WTC11 (cell line): ENCODE measurements around the gene SH3GL2. TPM values are rescaled to one million over a fixed set of nuclear protein-coding genes. Genes with fewer than 3 reads are reported as not detected.

ENCODE experiments used
- ATAC-seq: fragments of 200-7000 bp; cut with Tn5 transposase; 2 replicates; pipeline ENCODE4 v1.10.0; 2021; ENCODE audit warnings: mild to moderate bottlenecking, moderate library complexity
- CTCF ChIA-PET: fragments of 300-600 bp; sonication (Branson Sonifier 250); formaldehyde crosslinking; loops from one replicate; lab custom pipeline; 2021; ENCODE audit warnings: antibody characterized with exemption; lab: Charles Lee
- POLR2A ChIA-PET: fragments of 350-600 bp; sonication (Branson Sonifier 250); formaldehyde crosslinking; loops from one replicate; lab custom pipeline; 2021; ENCODE audit warnings: antibody characterized with exemption; lab: Charles Lee
- DNase-seq: peaks from one replicate; pipeline ENCODE4 v3.0.0; 2021; ENCODE audit warnings: low spot score
- H3K27ac Mint-ChIP-seq: 2 replicates; pipeline ENCODE4 v1.8.0; 2021; ENCODE audit warnings: mixed read lengths
- H3K27me3 Mint-ChIP-seq: 2 replicates; pipeline ENCODE4 v1.8.0; 2021; ENCODE audit warnings: low read depth, mild to moderate bottlenecking, moderate library complexity, mixed read lengths
- H3K36me3 Mint-ChIP-seq: 2 replicates; pipeline ENCODE4 v1.8.0; 2021; ENCODE audit warnings: mixed read lengths
- H3K4me1 Mint-ChIP-seq: 2 replicates; pipeline ENCODE4 v1.8.0; 2022; ENCODE audit warnings: mixed read lengths
- H3K4me3 Mint-ChIP-seq: 2 replicates; pipeline ENCODE4 v1.8.0; 2021; ENCODE audit warnings: mild to moderate bottlenecking, moderate library complexity, mixed read lengths
- H3K9me3 Mint-ChIP-seq: 2 replicates; pipeline ENCODE4 v1.8.0; 2021; ENCODE audit warnings: mixed read lengths
- ELF4 ChIP-seq: sonication (generic); formaldehyde crosslinking; IDR thresholded peaks from 2 replicates; pipeline ENCODE4 v1.8.1; 2022; ENCODE audit warnings: low read depth, mild to moderate bottlenecking, moderate library complexity, missing genetic modification reagents
- ETV6 ChIP-seq: sonication (generic); formaldehyde crosslinking; IDR thresholded peaks from 2 replicates; pipeline ENCODE4 v1.8.1; 2022; ENCODE audit warnings: mild to moderate bottlenecking, missing genetic modification reagents
- GTF2I ChIP-seq: fragments of 250-450 bp; sonication (Bioruptor Pico); conservative IDR thresholded peaks from 2 replicates; pipeline ENCODE4 v1.4.0; 2021; ENCODE audit warnings: mild to moderate bottlenecking
- JAZF1 ChIP-seq: fragments of 250-450 bp; sonication (Bioruptor Pico); IDR thresholded peaks from 2 replicates; pipeline ENCODE4 v1.9.0; 2021; ENCODE audit warnings: moderate library complexity, mild to moderate bottlenecking, inconsistent platforms
- MAX ChIP-seq: sonication (generic); formaldehyde crosslinking; IDR thresholded peaks from 2 replicates; pipeline ENCODE4 v1.8.0; 2022; ENCODE audit warnings: mild to moderate bottlenecking, missing genetic modification reagents
- OVOL2 ChIP-seq: fragments of 250-450 bp; sonication (Bioruptor Pico); IDR thresholded peaks from 2 replicates; pipeline ENCODE4 v1.9.0; 2021; ENCODE audit warnings: mild to moderate bottlenecking, borderline replicate concordance
- RELA ChIP-seq: sonication (generic); formaldehyde crosslinking; IDR thresholded peaks from 2 replicates; pipeline ENCODE4 v1.8.1; 2022; ENCODE audit warnings: missing genetic modification reagents, mild to moderate bottlenecking, borderline replicate concordance
- TP53 ChIP-seq: sonication (generic); formaldehyde crosslinking; IDR thresholded peaks from 2 replicates; pipeline ENCODE4 v1.8.1; 2023; ENCODE audit warnings: mild to moderate bottlenecking, missing genetic modification reagents
- ZBTB43 ChIP-seq: sonication (generic); formaldehyde crosslinking; IDR thresholded peaks from 2 replicates; pipeline ENCODE4 v1.8.1; 2023; ENCODE audit warnings: mild to moderate bottlenecking, missing genetic modification reagents
- ZNF263 ChIP-seq: sonication (generic); formaldehyde crosslinking; IDR thresholded peaks from 2 replicates; pipeline ENCODE4 v1.8.1; 2022; ENCODE audit warnings: low read depth, mild to moderate bottlenecking, moderate library complexity, missing genetic modification reagents
- ZNF281 ChIP-seq: sonication (generic); formaldehyde crosslinking; IDR thresholded peaks from 2 replicates; pipeline ENCODE4 v1.8.0; 2023; ENCODE audit warnings: mild to moderate bottlenecking, missing genetic modification reagents
- ZNF423 ChIP-seq: fragments of 250-450 bp; sonication (Bioruptor Pico); IDR thresholded peaks from 2 replicates; pipeline ENCODE4 v2.1.2; 2022; ENCODE audit warnings: mild to moderate bottlenecking, moderate library complexity
- ZNF671 ChIP-seq: fragments of 250-450 bp; sonication (Bioruptor Pico); IDR thresholded peaks from 2 replicates; pipeline ENCODE4 v1.8.0; 2021; ENCODE audit warnings: mild to moderate bottlenecking
- total RNA-seq: library from RNA; stranded (reverse); gene quantifications from 3 replicates; pipeline ENCODE4 v1.2.3, GENCODE V29; 2021
- TF ChIP-seq, protein P1 (sequence below): sonication (generic); formaldehyde crosslinking; IDR thresholded peaks from 2 replicates; pipeline ENCODE4 v1.8.1; 2023; ENCODE audit warnings: mild to moderate bottlenecking, missing genetic modification reagents, borderline replicate concordance
- TF ChIP-seq, protein P2 (sequence below): sonication (generic); formaldehyde crosslinking; conservative IDR thresholded peaks from 2 replicates; pipeline ENCODE4 v1.8.1; 2022; ENCODE audit warnings: mild to moderate bottlenecking, missing genetic modification reagents
- TF ChIP-seq, protein P3 (sequence below): sonication (generic); formaldehyde crosslinking; IDR thresholded peaks from 2 replicates; pipeline ENCODE4 v1.8.0; 2022; ENCODE audit warnings: mild to moderate bottlenecking, missing genetic modification reagents
- TF ChIP-seq, protein P4 (sequence below): sonication (generic); formaldehyde crosslinking; IDR thresholded peaks from 2 replicates; pipeline ENCODE4 v1.8.0; 2023; ENCODE audit warnings: missing genetic modification reagents
- TF ChIP-seq, protein P5 (sequence below): sonication (generic); formaldehyde crosslinking; IDR thresholded peaks from 2 replicates; pipeline ENCODE4 v1.8.0; 2022; ENCODE audit warnings: mild to moderate bottlenecking, missing genetic modification reagents
- TF ChIP-seq, protein P6 (sequence below): fragments of 250-450 bp; sonication (Bioruptor Pico); IDR thresholded peaks from 2 replicates; pipeline ENCODE4 v1.8.0; 2021; ENCODE audit warnings: mild to moderate bottlenecking
- TF ChIP-seq, protein P7 (sequence below): fragments of 250-450 bp; sonication (Bioruptor Pico); IDR thresholded peaks from 2 replicates; pipeline ENCODE4 v1.9.0; 2021; ENCODE audit warnings: mild to moderate bottlenecking
- TF ChIP-seq, protein P8 (sequence below): sonication (generic); formaldehyde crosslinking; IDR thresholded peaks from 2 replicates; pipeline ENCODE4 v1.8.1; 2022; ENCODE audit warnings: low read depth, mild to moderate bottlenecking, moderate library complexity, missing genetic modification reagents, borderline replicate concordance

Gene SH3GL2
- total RNA-seq, 1 experiment from 2014 or later, result 4.2 TPM

GRCh38 chr9:17772223-17772622 is 193.4 kb downstream of the SH3GL2 start:
- Mint-ChIP-seq H3K4me1 (no peaks in the 10 kb centered on the region), H3K36me3 (no peaks in the 10 kb centered on the region), H3K9me3 (no peaks in the 10 kb centered on the region), H3K4me3 (no peak overlapping the region), H3K27me3 (no peaks in the 10 kb centered on the region), H3K27ac (no peak overlapping the region)
- ChIA-PET POLR2A (no interaction called here), CTCF (no interaction called here)
- ATAC-seq (no peak), DNase-seq (no peak)
- TF ChIP-seq, protein P1, sequence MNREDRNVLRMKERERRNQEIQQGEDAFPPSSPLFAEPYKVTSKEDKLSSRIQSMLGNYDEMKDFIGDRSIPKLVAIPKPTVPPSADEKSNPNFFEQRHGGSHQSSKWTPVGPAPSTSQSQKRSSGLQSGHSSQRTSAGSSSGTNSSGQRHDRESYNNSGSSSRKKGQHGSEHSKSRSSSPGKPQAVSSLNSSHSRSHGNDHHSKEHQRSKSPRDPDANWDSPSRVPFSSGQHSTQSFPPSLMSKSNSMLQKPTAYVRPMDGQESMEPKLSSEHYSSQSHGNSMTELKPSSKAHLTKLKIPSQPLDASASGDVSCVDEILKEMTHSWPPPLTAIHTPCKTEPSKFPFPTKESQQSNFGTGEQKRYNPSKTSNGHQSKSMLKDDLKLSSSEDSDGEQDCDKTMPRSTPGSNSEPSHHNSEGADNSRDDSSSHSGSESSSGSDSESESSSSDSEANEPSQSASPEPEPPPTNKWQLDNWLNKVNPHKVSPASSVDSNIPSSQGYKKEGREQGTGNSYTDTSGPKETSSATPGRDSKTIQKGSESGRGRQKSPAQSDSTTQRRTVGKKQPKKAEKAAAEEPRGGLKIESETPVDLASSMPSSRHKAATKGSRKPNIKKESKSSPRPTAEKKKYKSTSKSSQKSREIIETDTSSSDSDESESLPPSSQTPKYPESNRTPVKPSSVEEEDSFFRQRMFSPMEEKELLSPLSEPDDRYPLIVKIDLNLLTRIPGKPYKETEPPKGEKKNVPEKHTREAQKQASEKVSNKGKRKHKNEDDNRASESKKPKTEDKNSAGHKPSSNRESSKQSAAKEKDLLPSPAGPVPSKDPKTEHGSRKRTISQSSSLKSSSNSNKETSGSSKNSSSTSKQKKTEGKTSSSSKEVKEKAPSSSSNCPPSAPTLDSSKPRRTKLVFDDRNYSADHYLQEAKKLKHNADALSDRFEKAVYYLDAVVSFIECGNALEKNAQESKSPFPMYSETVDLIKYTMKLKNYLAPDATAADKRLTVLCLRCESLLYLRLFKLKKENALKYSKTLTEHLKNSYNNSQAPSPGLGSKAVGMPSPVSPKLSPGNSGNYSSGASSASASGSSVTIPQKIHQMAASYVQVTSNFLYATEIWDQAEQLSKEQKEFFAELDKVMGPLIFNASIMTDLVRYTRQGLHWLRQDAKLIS (CRISPR knock-in tag), result no peak
- TF ChIP-seq ZNF263 (no peak), RELA (CRISPR knock-in tag) (no peak), ZNF423 (CRISPR knock-in tag) (no peak), TP53 (CRISPR knock-in tag) (no peak), MAX (CRISPR knock-in tag) (no peak)
- TF ChIP-seq, protein P2, sequence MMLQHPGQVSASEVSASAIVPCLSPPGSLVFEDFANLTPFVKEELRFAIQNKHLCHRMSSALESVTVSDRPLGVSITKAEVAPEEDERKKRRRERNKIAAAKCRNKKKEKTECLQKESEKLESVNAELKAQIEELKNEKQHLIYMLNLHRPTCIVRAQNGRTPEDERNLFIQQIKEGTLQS (CRISPR knock-in tag), result no peak
- TF ChIP-seq, protein P3, sequence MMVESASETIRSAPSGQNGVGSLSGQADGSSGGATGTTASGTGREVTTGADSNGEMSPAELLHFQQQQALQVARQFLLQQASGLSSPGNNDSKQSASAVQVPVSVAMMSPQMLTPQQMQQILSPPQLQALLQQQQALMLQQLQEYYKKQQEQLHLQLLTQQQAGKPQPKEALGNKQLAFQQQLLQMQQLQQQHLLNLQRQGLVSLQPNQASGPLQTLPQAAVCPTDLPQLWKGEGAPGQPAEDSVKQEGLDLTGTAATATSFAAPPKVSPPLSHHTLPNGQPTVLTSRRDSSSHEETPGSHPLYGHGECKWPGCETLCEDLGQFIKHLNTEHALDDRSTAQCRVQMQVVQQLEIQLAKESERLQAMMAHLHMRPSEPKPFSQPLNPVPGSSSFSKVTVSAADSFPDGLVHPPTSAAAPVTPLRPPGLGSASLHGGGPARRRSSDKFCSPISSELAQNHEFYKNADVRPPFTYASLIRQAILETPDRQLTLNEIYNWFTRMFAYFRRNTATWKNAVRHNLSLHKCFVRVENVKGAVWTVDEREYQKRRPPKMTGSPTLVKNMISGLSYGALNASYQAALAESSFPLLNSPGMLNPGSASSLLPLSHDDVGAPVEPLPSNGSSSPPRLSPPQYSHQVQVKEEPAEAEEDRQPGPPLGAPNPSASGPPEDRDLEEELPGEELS (CRISPR knock-in tag), result no peak
- TF ChIP-seq, protein P4, sequence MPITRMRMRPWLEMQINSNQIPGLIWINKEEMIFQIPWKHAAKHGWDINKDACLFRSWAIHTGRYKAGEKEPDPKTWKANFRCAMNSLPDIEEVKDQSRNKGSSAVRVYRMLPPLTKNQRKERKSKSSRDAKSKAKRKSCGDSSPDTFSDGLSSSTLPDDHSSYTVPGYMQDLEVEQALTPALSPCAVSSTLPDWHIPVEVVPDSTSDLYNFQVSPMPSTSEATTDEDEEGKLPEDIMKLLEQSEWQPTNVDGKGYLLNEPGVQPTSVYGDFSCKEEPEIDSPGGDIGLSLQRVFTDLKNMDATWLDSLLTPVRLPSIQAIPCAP, result no peak
- TF ChIP-seq, protein P5, sequence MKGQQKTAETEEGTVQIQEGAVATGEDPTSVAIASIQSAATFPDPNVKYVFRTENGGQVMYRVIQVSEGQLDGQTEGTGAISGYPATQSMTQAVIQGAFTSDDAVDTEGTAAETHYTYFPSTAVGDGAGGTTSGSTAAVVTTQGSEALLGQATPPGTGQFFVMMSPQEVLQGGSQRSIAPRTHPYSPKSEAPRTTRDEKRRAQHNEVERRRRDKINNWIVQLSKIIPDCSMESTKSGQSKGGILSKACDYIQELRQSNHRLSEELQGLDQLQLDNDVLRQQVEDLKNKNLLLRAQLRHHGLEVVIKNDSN (CRISPR knock-in tag), result no peak

DNA sequence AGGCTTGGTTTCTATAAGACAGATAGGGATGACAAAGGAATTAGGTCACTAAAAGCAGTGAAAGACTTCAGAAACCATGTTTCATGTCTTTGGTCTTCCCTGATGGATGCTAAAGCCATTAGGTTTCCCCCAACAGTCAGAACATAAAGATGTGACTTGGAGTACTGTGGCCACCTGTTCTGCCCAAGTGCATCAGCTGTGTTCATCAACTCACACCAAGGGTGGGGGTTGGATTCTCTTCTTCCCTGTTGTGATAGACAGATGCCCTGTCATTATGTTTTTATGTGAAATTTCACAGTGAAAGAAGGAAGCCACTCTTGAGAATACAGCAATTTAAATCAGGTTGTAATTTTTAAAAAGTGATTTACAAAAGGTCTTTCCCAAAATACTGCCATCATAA is 196.8 kb downstream of the SH3GL2 start:
- no peak for ATAC-seq
- Mint-ChIP-seq H3K4me3 (no peak overlapping the region), H3K27me3 (no peaks in the 10 kb centered on the region), H3K9me3 (0 out of 2 replicates have a peak, but pooled peaks cover 2% of the 10 kb centered on the region), H3K4me1 (no peaks in the 10 kb centered on the region), H3K36me3 (no peaks in the 10 kb centered on the region), H3K27ac (no peak overlapping the region)
- ChIA-PET POLR2A (no interaction called here), CTCF (no interaction called here)
- no peak for DNase-seq
- TF ChIP-seq JAZF1 (CRISPR knock-in tag), result no peak
- no peak for TF ChIP-seq ZNF671 (CRISPR knock-in tag)
- TF ChIP-seq, protein P6, sequence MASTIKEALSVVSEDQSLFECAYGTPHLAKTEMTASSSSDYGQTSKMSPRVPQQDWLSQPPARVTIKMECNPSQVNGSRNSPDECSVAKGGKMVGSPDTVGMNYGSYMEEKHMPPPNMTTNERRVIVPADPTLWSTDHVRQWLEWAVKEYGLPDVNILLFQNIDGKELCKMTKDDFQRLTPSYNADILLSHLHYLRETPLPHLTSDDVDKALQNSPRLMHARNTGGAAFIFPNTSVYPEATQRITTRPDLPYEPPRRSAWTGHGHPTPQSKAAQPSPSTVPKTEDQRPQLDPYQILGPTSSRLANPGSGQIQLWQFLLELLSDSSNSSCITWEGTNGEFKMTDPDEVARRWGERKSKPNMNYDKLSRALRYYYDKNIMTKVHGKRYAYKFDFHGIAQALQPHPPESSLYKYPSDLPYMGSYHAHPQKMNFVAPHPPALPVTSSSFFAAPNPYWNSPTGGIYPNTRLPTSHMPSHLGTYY, result no peak
- no peak for TF ChIP-seq ZBTB43
- no peak for TF ChIP-seq GTF2I (CRISPR knock-in tag)
- TF ChIP-seq, protein P7, sequence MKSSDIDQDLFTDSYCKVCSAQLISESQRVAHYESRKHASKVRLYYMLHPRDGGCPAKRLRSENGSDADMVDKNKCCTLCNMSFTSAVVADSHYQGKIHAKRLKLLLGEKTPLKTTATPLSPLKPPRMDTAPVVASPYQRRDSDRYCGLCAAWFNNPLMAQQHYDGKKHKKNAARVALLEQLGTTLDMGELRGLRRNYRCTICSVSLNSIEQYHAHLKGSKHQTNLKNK (CRISPR knock-in tag), result no peak
- TF ChIP-seq, protein P8, sequence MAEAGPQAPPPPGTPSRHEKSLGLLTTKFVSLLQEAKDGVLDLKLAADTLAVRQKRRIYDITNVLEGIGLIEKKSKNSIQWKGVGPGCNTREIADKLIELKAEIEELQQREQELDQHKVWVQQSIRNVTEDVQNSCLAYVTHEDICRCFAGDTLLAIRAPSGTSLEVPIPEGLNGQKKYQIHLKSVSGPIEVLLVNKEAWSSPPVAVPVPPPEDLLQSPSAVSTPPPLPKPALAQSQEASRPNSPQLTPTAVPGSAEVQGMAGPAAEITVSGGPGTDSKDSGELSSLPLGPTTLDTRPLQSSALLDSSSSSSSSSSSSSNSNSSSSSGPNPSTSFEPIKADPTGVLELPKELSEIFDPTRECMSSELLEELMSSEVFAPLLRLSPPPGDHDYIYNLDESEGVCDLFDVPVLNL, result no peak
- TF ChIP-seq OVOL2 (CRISPR knock-in tag), result no peak
- no peak for TF ChIP-seq ELF4
- no peak for TF ChIP-seq ETV6 (CRISPR knock-in tag)
- no peak for TF ChIP-seq ZNF281
